Testis (tissue), 3 donors: ENCODE data around the gene NAV1. TPM values are rescaled to one million over a fixed set of nuclear protein-coding genes. Genes with fewer than 3 reads are reported as not detected.

Experiments
- DNase-seq: peaks from one replicate; pipeline ENCODE4 v3.0.0-alpha.2; 2019
- H3K27ac ChIP-seq, 2 donors: fragments of 200-600 bp; sonication (generic); one replicate each; pipeline ENCODE4 v1.5.1; 2019
- H3K27me3 ChIP-seq: fragments of 200-600 bp; sonication (generic); one replicate; pipeline ENCODE4 v1.5.1; 2019
- H3K36me3 ChIP-seq: fragments of 200-600 bp; sonication (generic); one replicate; pipeline ENCODE4 v1.5.1; 2017; ENCODE audit warnings: low read depth; ENCODE audit errors: missing control alignments
- H3K4me1 ChIP-seq: fragments of 200-600 bp; sonication (generic); one replicate; pipeline ENCODE4 v1.5.1; 2019
- H3K4me3 ChIP-seq, 2 donors: fragments of 200-600 bp; sonication (generic); one replicate each; pipeline ENCODE4 v1.5.1; 2017 to 2019
- H3K9me3 ChIP-seq: fragments of 200-600 bp; sonication (generic); one replicate; pipeline ENCODE4 v1.5.1; 2017
- POLR2A ChIP-seq: fragments of 450-650 bp; IDR thresholded peaks from one replicate; pipeline ENCODE4 v1.6.1; 2017; ENCODE audit warnings: antibody characterized with exemption, mild to moderate bottlenecking, moderate library complexity
- WGBS, 2 donors: methylation state at CpG; one replicate each; pipeline ENCODE4 v1.1.5; 2018; 5-methylcytosine and 5-hydroxymethylcytosine counted together
- intact Hi-C: fragments of 100-400 bp; cut with DNase I; formaldehyde crosslinking; loops from one replicate; pipeline ENCODE4 v1.15.1; 2023; ENCODE audit warnings: low total_unique reads
- polyA plus RNA-seq: library from polyadenylated mRNA; stranded (reverse); fragments of 350-450 nt; fragmentation: Illumina TruSeq; extraction: RNeasy Lipid Tissue Mini Kit (QIAGEN cat#74804); gene quantifications from one replicate; pipeline ENCODE4 v1.2.3, GENCODE V29; 2014; ENCODE audit warnings: low read depth, low replicate concordance; ENCODE audit not compliant: insufficient read depth
- total RNA-seq, 2 donors: library from RNA; depleted of rRNA; stranded (reverse); fragments of >200 nt; gene quantifications; one replicate each; pipeline ENCODE4 v1.2.3, GENCODE V29; 2016
- TF ChIP-seq, protein P1 (sequence below), 3 experiments: fragments of 450-650 bp in 2 of 3; fragments of 200-600 bp in 1 of 3; sonication (generic) in 1 of 3; IDR thresholded peaks; one replicate each; pipeline ENCODE4 v1.5.1; 2016 to 2019; ENCODE audit warnings: antibody characterized with exemption in 3 of 3, mild to moderate bottlenecking in 2 of 3, moderate library complexity in 1 of 3

NAV1 gene
- total and polyA plus RNA-seq, 3 donors from 2014 or later: 22.0 to 56.8 (median 52.5) TPM

DNA sequence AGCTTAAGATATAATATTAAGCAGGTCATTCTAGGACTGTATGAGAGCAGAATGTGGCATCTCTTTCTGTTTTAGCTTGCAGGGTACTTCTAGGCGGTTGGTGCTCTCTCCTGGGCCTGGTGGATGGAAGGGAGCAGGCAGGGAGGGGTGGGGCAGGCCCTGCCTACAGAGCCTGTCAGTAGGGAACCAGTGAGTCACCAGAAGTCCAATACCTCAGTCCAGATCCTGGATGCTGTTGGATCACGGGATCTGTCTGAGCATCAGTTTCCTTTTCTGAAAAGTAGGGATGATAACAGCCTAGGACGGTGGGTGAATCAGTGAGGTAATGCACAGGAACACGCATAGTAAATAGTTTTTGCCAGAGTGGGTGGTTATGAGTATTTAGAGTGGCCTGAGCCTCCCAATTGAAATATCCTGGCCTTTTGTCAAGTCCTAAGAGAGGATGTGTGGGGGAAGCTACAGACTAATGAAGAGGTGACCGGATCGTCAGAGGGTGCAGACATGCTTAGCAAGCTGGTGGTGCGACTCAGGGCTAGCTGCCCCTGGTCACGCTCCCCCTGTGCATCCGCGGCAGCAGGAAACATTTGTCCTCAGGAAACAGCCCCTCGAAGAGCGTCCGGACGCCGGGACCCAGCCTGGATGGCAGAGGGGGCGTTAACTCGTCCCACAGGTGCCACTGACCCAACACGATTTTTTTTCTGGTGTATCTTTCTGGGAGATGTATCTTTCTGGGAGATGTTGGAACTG is 23.9 kb downstream of the NAV1 start:
- TF ChIP-seq POLR2A: no peak
- TF ChIP-seq, protein P1, sequence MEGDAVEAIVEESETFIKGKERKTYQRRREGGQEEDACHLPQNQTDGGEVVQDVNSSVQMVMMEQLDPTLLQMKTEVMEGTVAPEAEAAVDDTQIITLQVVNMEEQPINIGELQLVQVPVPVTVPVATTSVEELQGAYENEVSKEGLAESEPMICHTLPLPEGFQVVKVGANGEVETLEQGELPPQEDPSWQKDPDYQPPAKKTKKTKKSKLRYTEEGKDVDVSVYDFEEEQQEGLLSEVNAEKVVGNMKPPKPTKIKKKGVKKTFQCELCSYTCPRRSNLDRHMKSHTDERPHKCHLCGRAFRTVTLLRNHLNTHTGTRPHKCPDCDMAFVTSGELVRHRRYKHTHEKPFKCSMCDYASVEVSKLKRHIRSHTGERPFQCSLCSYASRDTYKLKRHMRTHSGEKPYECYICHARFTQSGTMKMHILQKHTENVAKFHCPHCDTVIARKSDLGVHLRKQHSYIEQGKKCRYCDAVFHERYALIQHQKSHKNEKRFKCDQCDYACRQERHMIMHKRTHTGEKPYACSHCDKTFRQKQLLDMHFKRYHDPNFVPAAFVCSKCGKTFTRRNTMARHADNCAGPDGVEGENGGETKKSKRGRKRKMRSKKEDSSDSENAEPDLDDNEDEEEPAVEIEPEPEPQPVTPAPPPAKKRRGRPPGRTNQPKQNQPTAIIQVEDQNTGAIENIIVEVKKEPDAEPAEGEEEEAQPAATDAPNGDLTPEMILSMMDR (IDR thresholded peaks at IDR 0.05): no peak
- intact Hi-C loops: loop anchor here (10.0 kb wide), 2 partner anchors 142 to 232 kb away; no protein-coding TSS in a partner anchor
- 84 to 91% methylated on average over 18 of the region's 18 CpGs for WGBS, 2 donors

DNA sequence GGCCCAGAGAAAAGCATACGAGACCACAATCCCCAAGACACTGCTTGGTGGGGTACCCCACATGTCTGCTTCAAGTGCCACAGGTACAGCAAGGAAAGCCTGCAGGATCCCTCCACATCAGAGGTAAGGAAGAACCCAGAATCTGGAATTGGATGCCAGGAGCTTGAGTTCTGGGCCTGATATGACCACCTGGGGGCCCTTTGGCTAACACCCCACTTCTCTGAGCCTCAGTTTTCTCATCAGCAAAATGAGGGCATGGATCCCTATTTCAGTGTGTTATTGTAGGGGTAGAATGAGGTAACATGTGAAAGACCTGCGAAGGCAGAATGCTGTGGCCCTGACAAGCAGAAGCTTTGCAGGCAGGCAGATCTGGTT is 24.5 kb downstream of the NAV1 start:
- Histone ChIP-seq H3K9me3 (no peaks in the 10 kb centered on the region), H3K27ac (no peak overlapping the region), H3K4me1 (no peaks in the 10 kb centered on the region), H3K4me3 (no peak overlapping the region), H3K36me3 (no peaks in the 10 kb centered on the region), H3K27me3 (no peaks in the 10 kb centered on the region)
- intact Hi-C loops: loop anchor here (10.0 kb wide), 2 partner anchors 141 to 231 kb away; no protein-coding TSS in a partner anchor
- TF ChIP-seq, protein P1 (IDR thresholded peaks at IDR 0.05): no peak
- no peak for TF ChIP-seq POLR2A
- 79 to 86% methylated on average over 2 of the region's 2 CpGs for WGBS, 2 donors
- DNase-seq: no peak

More for the DNA sequence above, 23.9 kb downstream of the NAV1 start:
- no peak overlapping the region for H3K4me3 ChIP-seq
- no peak overlapping the region for H3K27ac ChIP-seq
- H3K9me3 ChIP-seq: no peaks in the 10 kb centered on the region
- H3K36me3 ChIP-seq: no peaks in the 10 kb centered on the region
- DNase-seq: peak; percentile 11
- H3K4me1 ChIP-seq: no peaks in the 10 kb centered on the region
- H3K27me3 ChIP-seq: no peaks in the 10 kb centered on the region

DNA sequence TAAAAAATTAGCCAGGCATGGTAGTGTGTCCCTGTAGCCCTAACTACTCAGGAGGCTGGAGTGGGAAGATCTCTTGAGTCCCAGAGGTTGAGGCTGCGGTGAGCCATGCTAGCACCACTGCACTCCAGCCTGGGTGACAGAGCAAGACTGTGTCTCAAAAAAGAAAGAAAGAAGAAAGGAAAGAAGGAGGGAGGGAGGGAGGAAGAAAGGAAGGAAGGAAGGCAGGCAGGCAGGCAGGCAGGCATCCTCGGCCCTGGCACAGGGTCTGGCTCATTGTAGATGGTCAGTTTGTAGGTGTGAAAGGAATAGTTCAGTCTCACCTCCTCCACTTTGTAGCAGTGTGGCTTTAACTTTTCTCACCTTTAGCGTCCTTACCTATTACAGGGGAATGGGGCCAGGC is 25.0 kb downstream of the NAV1 start:
- no peak overlapping the region for H3K27ac ChIP-seq
- H3K4me3 ChIP-seq: no peak overlapping the region
- no peak for DNase-seq
- 94 to 95% methylated on average over 3 of the region's 3 CpGs for WGBS, 2 donors
- no peaks in the 10 kb centered on the region for H3K4me1 ChIP-seq
- TF ChIP-seq, protein P1 (IDR thresholded peaks at IDR 0.05): no peak
- no peak for TF ChIP-seq POLR2A
- H3K9me3 ChIP-seq: no peaks in the 10 kb centered on the region
- H3K36me3 ChIP-seq: no peaks in the 10 kb centered on the region
- intact Hi-C loops: loop anchor here (10.0 kb wide), 2 partner anchors 141 to 231 kb away; no protein-coding TSS in a partner anchor
- no peaks in the 10 kb centered on the region for H3K27me3 ChIP-seq

DNA sequence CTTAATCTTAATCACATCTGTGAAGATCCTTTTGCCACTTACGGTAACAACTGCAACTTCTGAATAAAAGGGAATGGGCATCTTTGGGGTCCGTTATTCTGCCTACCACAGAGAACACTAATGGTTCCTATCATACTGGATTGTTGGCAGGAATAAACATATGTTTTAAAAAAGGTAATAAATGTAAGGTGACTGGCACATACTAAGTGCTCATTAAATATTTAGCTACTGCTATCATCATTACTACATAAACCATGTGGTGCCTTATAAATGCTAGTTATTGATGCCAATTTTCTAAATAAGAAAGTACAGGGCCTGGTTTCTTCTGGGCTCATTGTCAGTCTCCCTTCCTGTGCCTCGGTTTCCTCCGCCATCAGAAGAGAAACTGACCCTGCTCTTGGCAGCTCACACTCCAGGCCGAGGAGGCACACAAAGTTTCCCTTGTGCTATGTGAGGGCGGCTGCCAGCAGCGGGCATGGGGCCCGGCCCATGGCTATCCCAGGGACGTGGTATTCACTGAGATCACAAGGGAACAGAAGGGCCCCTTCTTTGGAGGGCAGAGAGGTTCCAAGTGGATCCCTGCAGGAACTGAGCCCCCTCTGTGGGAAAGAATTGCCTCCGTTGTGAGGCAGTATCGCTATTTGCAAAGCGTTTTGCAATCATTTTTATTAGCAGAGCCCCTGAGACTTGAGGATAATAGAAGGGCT is 26.2 kb downstream of the NAV1 start:
- Histone ChIP-seq H3K27me3 (no peaks in the 10 kb centered on the region), H3K36me3 (no peaks in the 10 kb centered on the region), H3K4me3 (no peak overlapping the region), H3K27ac (no peak overlapping the region), H3K9me3 (no peaks in the 10 kb centered on the region), H3K4me1 (no peaks in the 10 kb centered on the region)
- intact Hi-C loops: loop anchor here (10.0 kb wide), 2 partner anchors 140 to 230 kb away; no protein-coding TSS in a partner anchor
- peak; percentile 86 for DNase-seq
- TF ChIP-seq, protein P1 (IDR thresholded peaks at IDR 0.05): no peak
- TF ChIP-seq POLR2A: no peak
- WGBS, 2 donors: 63 to 78% methylated on average over 11 to 12 of the region's 12 CpGs
